ENCODE results near the gene TCEAL8. TPM values are rescaled to one million over a fixed set of nuclear protein-coding genes. Genes with fewer than 3 reads are reported as not detected.

Gene TCEAL8
- polyA plus RNA-seq, 1 of the 3 experiments (the other 2 are of a cell fraction): 36.5 TPM

DNA sequence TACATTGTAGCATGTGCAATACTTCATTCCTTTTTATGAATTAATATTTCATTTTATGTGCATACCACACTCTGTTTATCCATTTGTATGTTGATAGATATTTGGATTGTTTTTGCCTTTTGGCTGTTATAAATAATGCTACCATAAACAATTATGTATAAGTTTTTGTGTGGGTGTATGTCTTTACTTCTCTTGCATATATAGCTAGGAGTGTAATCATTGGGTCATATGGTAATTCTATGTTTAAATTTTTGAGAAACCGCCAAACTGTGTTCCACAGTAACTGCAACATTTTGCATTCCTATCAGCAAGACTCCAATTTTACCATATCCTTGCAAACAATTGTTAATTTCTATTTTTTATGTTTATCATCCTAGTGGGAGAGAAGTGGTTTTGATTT is 24.7 kb upstream of the TCEAL8 start:
- Histone ChIP-seq H2AFZ (ENCODE audit: low read depth) (no peak overlapping the region), H3K27ac (ENCODE audit: low read depth in 2 of 2, low read length in 1 of 2) (no peak overlapping the region), H3K4me3 (ENCODE audit: low read depth in 2 of 2, low read length in 1 of 2) (no peak overlapping the region), H3K4me2 (no peak overlapping the region), H3K36me3 (replicated peaks in 1 of 2; ENCODE audit: control insufficient read depth in 1 of 2, insufficient read depth in 2 of 2, low read length in 1 of 2) (no peaks in the 10 kb centered on the region), H3K4me1 (ENCODE audit: control insufficient read depth in 1 of 2, insufficient read depth in 2 of 2, low read depth in 1 of 2, low read length in 1 of 2) (no peaks in the 10 kb centered on the region; a peak in 1 of 4 replicates), H4K20me1 (ENCODE audit: insufficient read depth) (no peaks in the 10 kb centered on the region), H3K27me3 (ENCODE audit: insufficient read depth) (peaks cover 22% of the 10 kb centered on the region), H3K79me2 (ENCODE audit: insufficient read depth) (no peaks in the 10 kb centered on the region), H3F3A (replicated peaks; ENCODE audit: insufficient read depth) (no peaks in the 10 kb centered on the region), H3K9ac (no peak overlapping the region), H3K9me3 (no peaks in the 10 kb centered on the region), H3K9me2 (no peaks in the 10 kb centered on the region)
- ChIA-PET CTCF (no interaction called here), POLR2A (no interaction called here)
- 36% methylated on average over 1 of the region's 1 CpG for WGBS (ENCODE audit: low lambda C conversion rate)
- no peak for DNase-seq
- no peak for TF ChIP-seq RFX5 (IDR thresholded peaks at IDR 0.05; ENCODE audit: low read length)
- TF ChIP-seq FOSL2 (IDR thresholded peaks at IDR 0.05; ENCODE audit: borderline replicate concordance, low read depth): no peak
- TF ChIP-seq TAF1 (IDR thresholded peaks at IDR 0.05; ENCODE audit: borderline replicate concordance, low read depth, low read length): no peak
- no peak for TF ChIP-seq YY1 (IDR thresholded peaks at IDR 0.05; ENCODE audit: low read depth)

GRCh38 chrX:103276581-103277002 is 21.6 kb upstream of the TCEAL8 start, which contains the start of gene TCEAL5:
Gene TCEAL5 (minus strand): TSS chrX:103276750. CDS start chrX:103274563, 2,187 bp downstream.
- TF ChIP-seq NRF1 (IDR thresholded peaks at IDR 0.05; ENCODE audit: low read depth, low read length) (no peak), ELF1 (IDR thresholded peaks at IDR 0.05) (no peak), REST (IDR thresholded peaks at IDR 0.05; ENCODE audit: low read depth, low read length) (no peak)
- 7% methylated on average over 16 of the region's 17 CpGs for WGBS (ENCODE audit: low lambda C conversion rate)

More at GRCh38 chrX:103276581-103277002, 21.6 kb upstream of the TCEAL8 start, which contains the start of gene TCEAL5:
- ChIA-PET CTCF (no interaction called here), POLR2A (interaction anchor here (1.1 to 1.6 kb wide), 3 partner anchors 21 to 80 kb away, joined by 4 to 7 read pairs (median 6); partner anchors contain the start of genes TCEAL7, TCEAL8 and TCEAL9)
- Histone ChIP-seq H3K4me3 (ENCODE audit: low read depth in 2 of 2, low read length in 1 of 2) (peak within 1 kb of the TSS in 1 of 2 experiments; percentile 46; a peak in 2 of 4 replicates), H2AFZ (ENCODE audit: low read depth) (no peak within 1 kb of the TSS), H3K9ac (no peak within 1 kb of the TSS), H3K9me3 (no peaks in the 10 kb centered on the region), H3K27me3 (ENCODE audit: insufficient read depth) (peaks cover 39% of the 10 kb centered on the region), H3K4me2 (no peak within 1 kb of the TSS), H3K79me2 (ENCODE audit: insufficient read depth) (no peaks in the 10 kb centered on the region), H3K27ac (ENCODE audit: low read depth in 2 of 2, low read length in 1 of 2) (peak within 1 kb of the TSS in 1 of 2 experiments; percentile 43; a peak in 2 of 4 replicates), H3K9me2 (no peaks in the 10 kb centered on the region), H3K36me3 (replicated peaks in 1 of 2; ENCODE audit: control insufficient read depth in 1 of 2, insufficient read depth in 2 of 2, low read length in 1 of 2) (no peaks in the 10 kb centered on the region), H3K4me1 (ENCODE audit: control insufficient read depth in 1 of 2, insufficient read depth in 2 of 2, low read depth in 1 of 2, low read length in 1 of 2) (no peaks in the 10 kb centered on the region; a peak in 1 of 4 replicates), H4K20me1 (ENCODE audit: insufficient read depth) (no peaks in the 10 kb centered on the region), H3F3A (replicated peaks; ENCODE audit: insufficient read depth) (no peaks in the 10 kb centered on the region)
- DNase-seq: peak; percentile 77

Data from SK-N-SH (cell line).